Mucosa of descending colon (tissue), 3 donors: Measurements from ENCODE around the gene ARIH1. TPM values are rescaled to one million over a fixed set of nuclear protein-coding genes. Genes with fewer than 3 reads are reported as not detected.

ENCODE experiments used
- ATAC-seq: fragments of 200-7000 bp; cut with Tn5 transposase; one replicate; pipeline ENCODE4 v1.9.1; 2020; ENCODE audit warnings: mild to moderate bottlenecking, moderate library complexity
- DNase-seq, 3 donors: peaks; one replicate each; pipeline ENCODE4 v3.0.0-alpha.2; 2020
- H3K36me3 ChIP-seq: fragments of 200-600 bp; one replicate; pipeline ENCODE4 v1.8.0; 2021; ENCODE audit warnings: low read depth, mild to moderate bottlenecking
- H3K4me1 ChIP-seq: fragments of 200-600 bp; one replicate; pipeline ENCODE4 v1.8.0; 2021; ENCODE audit warnings: low read depth, mild to moderate bottlenecking
- H3K4me3 ChIP-seq: fragments of 200-600 bp; one replicate; pipeline ENCODE4 v1.8.0; 2021; ENCODE audit warnings: mild to moderate bottlenecking
- H3K9me3 ChIP-seq: fragments of 200-600 bp; one replicate; pipeline ENCODE4 v1.8.0; 2021; ENCODE audit warnings: mild to moderate bottlenecking
- CTCF ChIP-seq: fragments of 200-600 bp; IDR thresholded peaks from one replicate; pipeline ENCODE4 v1.8.0; 2022; ENCODE audit warnings: antibody characterized with exemption, mild to moderate bottlenecking
- intact Hi-C, 2 donors: fragments of 100-400 bp; cut with DNase I in 1 of 2; cut with micrococcal nuclease in 1 of 2; formaldehyde crosslinking; loops; one replicate each; pipeline versions ENCODE4 v1.11.0 to v1.11.1; 2022; cut with DNase I, micrococcal nuclease
- total RNA-seq, 3 donors: library from RNA; stranded (reverse); fragmentation: NEBNext Ultra II Directional in 2 of 3; extraction: Animal tissue kit (Norgen Biotek cat#: 25700) in 2 of 3; gene quantifications; one replicate each; pipeline versions ENCODE4 v1.2.1 to v1.2.4, GENCODE V29; 2021 to 2023
- donor health status: DM: no; HTN: no; CAD: no; lungs with moderate emphysema.
- donor health status: DM: no; HTN: no; CAD: no.
- donor health status: DM: no; HTN: yes; CAD: no.

ARIH1 gene
- total RNA-seq, 3 donors from 2014 or later, result 109 to 205 (median 118) TPM

GRCh38 chr15:72579814-72580213 lies 105.7 kb downstream of the ARIH1 start:
- no peak for ATAC-seq
- H3K4me3 ChIP-seq, result no peak overlapping the region
- DNase-seq, result no peak
- intact Hi-C loops, result no loop called here
- no peaks in the 10 kb centered on the region for H3K4me1 ChIP-seq
- no peak for TF ChIP-seq CTCF
- no peaks in the 10 kb centered on the region for H3K36me3 ChIP-seq
- no peaks in the 10 kb centered on the region for H3K9me3 ChIP-seq

GRCh38 chr15:72584006-72584405 lies 109.9 kb downstream of the ARIH1 start:
- Histone ChIP-seq H3K36me3 (no peaks in the 10 kb centered on the region), H3K4me1 (no peaks in the 10 kb centered on the region), H3K9me3 (no peaks in the 10 kb centered on the region), H3K4me3 (no peak overlapping the region)
- ATAC-seq (no peak), DNase-seq (no peak)
- intact Hi-C loops, result no loop called here
- no peak for TF ChIP-seq CTCF

GRCh38 chr15:72585025-72585424 lies 110.9 kb downstream of the ARIH1 start:
- no peak overlapping the region for H3K4me3 ChIP-seq
- no peaks in the 10 kb centered on the region for H3K4me1 ChIP-seq
- intact Hi-C loops, result no loop called here
- no peaks in the 10 kb centered on the region for H3K36me3 ChIP-seq
- no peak for TF ChIP-seq CTCF
- DNase-seq, result no peak
- no peak for ATAC-seq
- H3K9me3 ChIP-seq, result no peaks in the 10 kb centered on the region

GRCh38 chr15:72585476-72586058 lies 111.4 kb downstream of the ARIH1 start:
- ATAC-seq, result no peak
- H3K36me3 ChIP-seq, result no peaks in the 10 kb centered on the region

GRCh38 chr15:72588096-72588495 lies 114.0 kb downstream of the ARIH1 start:
- ATAC-seq, result no peak
- H3K4me1 ChIP-seq, result no peaks in the 10 kb centered on the region
- intact Hi-C loops, result no loop called here
- no peak overlapping the region for H3K4me3 ChIP-seq
- no peak for DNase-seq
- TF ChIP-seq CTCF, result no peak
- H3K36me3 ChIP-seq, result no peaks in the 10 kb centered on the region
- no peaks in the 10 kb centered on the region for H3K9me3 ChIP-seq

More at GRCh38 chr15:72585476-72586058, 111.4 kb downstream of the ARIH1 start:
- no peak for TF ChIP-seq CTCF
- Histone ChIP-seq H3K4me1 (no peaks in the 10 kb centered on the region), H3K4me3 (no peak overlapping the region), H3K9me3 (no peaks in the 10 kb centered on the region)
- intact Hi-C loops, result no loop called here
- DNase-seq, result no peak

- Histone ChIP-seq H3K4me1 (no peaks in the 10 kb centered on the region), H3K36me3 (no peaks in the 10 kb centered on the region), H3K9me3 (no peaks in the 10 kb centered on the region), H3K4me3 (no peak overlapping the region)
- intact Hi-C loops, result no loop called here
- no peak for TF ChIP-seq CTCF
- ATAC-seq, result no peak
- no peak for DNase-seq
Observed at GRCh38 chr15:72590427-72590826, 116.3 kb downstream of the ARIH1 start.
